ENCODE results near the gene ZNF786.
"Not testable (repeated sequence)": the region's sequence is repeated elsewhere in the genome, so short reads cannot be mapped to it uniquely, and the experiment has no call there.

Gene ZNF786

DNA sequence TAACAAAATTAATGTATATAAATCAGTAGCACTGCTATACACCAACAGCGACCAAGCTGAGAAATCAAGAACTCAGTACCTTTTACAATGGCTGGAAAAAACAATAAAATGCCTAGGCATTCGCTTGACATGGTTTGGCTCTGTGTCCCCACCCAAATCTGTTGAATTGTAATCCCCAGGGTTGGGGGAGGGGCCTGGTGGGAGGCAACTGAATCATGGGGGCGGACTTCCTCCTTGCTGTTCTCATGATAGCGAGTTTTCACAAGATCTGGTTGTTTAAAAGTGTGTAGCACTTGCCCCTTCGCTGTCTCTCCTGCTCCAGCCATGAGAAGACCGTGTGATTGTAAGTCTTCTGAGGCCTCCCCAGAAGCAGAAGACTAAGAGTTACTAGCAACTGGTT is 8.6 kb downstream of the ZNF786 start:
- no peak for DNase-seq

DNA sequence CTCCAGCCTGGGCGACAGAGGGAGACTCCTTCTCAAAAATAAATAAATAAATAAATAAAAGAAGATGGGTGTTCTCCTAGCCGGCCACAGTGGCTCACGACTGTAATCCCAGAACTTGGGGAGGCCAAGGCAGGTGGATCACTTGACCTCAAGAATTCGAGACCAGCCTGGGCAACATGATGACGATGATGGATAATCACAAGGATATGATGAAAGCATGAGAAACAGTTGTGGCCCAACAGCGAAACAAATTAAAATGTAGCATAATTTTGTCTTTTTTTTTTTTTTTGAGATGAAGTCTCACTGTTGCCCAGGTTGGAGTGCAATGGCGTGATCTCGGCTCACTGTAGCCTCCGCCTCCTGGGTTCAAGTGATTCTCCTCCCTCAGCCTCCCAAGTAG is 12.9 kb downstream of the ZNF786 start:
- DNase-seq: no peak

DNA sequence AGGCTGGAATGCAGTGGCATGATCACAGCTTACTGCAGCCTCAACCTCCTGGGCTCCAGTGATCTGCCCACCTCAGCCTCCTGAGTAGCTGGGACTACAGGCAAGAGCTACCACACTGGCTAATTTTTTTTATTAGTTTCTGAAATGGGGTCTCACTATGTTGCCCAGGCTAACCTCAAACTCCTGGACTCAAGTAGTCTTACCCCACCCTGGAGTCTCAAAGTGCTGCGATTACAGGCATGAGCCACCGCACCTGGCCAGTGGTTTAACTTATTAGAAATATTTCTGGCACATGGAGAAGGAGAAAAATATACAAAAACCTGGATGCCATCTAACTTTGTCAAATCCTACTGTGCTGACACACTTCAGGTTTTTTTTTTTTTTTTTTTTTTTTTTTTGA is 15.2 kb downstream of the ZNF786 start:
- DNase-seq: no peak

DNA sequence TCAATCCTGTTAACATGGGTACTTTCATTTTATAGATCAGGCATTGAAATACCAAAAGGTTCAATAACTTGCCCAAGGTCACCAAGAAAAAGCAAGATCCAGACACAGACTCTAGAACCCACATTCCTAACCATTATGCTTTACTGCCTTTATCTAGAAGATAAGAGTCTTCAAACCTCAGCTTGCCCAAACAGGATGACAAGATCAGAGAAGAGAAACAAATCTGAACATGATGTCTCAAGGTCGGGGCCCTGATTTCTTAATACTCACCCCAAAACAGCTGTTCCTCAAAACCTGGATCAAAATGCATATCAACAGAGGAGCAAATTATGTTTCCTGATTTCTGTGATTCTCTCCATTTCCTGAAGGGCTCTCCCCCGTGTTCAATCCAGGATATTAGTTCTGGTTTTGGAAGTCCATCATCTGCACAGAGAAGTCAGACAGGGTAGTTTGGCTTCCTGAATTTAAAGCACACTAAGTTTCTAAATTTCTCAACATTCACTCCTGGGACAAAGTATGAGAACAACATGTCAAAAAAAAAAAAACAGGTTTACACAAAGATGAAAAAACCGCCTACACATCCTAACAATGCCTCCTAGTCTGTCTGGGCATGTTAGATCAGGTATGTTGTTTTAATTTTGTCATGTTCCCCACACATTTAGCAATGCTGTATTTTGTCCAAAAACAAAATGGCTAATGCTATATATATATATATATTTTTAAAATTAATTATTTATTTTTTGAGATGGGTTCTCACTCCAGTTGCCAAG is 16.2 kb downstream of the ZNF786 start:
- DNase-seq: no peak

DNA sequence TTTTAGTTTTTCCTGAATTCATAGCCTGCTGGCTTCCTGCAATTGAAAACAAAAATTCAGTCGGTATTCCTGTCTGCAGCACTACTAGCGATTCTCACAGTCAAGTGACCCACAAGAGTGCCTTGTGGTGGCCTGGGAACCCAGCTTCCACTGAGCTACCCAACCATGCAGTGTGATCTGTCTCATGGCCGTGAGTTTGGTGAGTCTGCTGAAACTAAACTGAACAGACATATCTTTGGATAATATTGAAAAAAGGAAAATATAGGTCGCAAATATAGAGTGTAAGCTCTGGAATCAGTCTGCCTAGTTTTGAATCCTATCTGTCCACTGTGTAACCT is 18.1 kb downstream of the ZNF786 start:
- DNase-seq: no peak

DNA sequence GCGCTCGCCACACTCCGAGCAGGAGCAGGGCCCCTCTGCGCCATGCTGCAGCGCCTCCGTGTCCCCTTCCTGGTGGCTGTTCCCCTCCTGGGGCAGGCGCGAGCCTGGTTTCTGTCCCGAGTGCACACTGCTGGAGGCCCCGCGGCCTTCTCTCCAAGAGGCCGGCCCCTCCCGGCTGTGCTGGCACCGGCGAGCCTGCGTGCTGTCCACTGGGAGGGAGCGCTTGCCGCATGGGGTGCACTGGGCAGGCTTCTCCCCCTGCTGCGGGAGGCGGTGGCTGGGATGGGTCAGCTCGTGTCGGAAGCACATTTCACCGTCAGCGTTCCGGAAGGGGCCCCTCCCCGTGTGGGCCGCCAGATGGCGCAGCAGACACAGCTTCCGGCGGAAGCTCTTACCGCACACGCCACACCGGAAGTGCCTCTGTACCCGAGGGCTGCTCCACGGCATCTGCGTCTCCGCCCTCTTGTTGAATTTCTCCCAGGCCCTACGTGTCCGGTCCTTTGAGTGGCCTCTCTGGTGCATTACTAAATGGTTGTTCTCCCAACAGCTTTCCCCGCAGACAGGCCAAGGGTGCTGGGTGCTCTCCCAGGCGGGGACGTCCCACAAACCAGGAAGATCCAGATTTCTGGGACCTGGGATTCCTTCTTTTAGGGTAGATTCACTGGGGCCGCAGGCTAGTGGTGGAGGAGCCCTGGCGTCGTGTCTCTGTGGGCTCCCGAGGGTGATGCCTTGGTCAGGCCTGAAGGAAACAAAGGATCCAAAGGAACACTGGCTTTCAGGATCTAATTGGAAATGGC is 18.7 kb downstream of the ZNF786 start:
- DNase-seq: no peak

DNA sequence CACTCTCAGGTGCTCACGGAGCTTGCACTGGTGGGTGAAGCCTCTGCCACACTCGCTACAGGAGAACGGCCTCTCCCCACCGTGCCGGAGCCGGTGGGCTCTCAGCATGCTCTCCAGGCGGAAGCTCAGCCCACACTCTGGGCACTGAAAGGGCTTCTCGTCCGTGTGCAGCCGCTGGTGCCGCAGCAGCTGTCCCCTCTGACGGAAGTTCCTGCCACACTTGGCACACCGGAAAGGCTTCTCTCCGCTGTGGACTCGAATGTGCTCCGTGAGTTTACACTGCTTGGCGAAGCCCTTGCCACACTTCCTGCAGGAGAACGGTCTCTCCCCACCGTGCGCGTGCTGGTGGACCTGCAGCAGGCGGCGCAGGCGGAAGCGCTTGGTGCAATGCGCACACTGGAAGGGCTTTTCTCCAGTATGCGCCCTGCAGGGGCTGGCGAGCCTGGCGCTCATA is 19.3 kb downstream of the ZNF786 start:
- DNase-seq: no peak

DNA sequence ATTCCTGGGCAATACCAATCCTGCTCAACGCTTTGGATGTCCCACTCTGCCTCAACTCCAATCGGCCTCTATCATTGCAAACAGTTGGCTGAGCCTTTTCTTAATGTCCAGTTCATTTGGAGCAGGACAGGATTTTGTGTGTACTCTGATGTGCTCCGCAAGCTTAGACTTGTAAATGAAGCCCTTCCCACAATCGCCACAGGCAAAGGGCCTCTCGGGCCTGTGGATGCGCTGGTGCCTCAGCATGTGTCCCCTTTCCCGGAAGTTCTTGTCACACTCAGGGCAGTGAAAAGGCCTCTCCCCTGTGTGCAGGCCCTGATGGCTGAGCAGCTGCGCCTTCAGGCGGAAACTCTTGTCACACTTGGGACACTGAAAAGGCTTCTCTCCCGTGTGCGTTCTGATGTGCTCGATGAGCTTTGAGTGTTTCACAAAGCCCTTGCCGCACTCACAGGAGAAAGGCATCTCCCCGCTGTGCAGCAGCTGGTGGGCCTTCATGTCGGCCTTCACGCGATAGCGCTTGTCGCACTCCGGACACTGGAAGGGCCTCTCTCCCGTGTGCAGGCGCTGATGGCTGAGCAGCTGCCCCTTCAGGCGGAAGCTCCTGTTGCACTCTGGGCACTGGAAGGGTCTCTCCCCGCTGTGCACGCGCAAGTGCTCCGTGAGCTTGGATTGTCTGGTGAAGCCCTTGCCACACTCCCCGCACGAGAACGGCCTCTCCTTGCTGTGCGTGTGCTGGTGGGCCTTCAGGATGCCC is 20.0 kb downstream of the ZNF786 start:
- no peak for DNase-seq

DNA sequence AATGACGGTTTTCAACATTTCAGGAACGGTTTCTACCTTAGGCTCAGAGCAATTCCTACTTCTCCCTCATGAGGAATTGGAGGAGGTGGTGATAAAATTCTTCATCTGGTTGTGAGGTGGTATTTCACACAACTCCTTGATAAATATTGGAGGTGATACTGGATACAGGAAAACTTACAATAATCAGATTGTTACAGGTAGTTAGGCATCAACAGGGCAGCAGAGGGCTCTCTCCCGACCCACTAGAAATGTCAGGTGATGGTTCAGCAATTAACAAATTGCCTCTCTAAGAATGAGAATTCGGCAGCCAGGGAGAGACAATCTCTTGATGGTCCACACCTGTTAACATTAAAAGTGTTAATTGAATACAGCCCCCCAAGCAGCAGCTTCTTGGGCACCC is 22.6 kb downstream of the ZNF786 start:
- DNase-seq: no peak

DNA sequence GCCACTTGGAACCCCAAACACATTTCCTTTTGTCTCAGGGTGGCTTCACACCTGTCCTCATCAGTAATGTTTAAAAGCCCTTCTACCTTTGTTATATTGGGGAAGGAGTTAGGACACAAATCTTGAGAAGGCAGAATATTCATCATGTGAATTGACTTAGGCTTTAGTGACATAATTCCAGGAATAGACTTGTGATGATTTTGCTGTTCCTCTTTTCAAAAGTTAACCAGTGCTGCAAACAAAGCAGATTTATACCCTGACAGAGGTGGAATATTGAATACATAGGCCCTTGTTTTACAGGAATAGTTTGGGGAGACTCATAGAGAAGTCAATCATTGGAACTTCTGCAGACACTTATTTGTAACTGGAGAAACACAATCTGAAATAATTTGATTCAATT is 27.0 kb downstream of the ZNF786 start:
- no peak for DNase-seq

DNA sequence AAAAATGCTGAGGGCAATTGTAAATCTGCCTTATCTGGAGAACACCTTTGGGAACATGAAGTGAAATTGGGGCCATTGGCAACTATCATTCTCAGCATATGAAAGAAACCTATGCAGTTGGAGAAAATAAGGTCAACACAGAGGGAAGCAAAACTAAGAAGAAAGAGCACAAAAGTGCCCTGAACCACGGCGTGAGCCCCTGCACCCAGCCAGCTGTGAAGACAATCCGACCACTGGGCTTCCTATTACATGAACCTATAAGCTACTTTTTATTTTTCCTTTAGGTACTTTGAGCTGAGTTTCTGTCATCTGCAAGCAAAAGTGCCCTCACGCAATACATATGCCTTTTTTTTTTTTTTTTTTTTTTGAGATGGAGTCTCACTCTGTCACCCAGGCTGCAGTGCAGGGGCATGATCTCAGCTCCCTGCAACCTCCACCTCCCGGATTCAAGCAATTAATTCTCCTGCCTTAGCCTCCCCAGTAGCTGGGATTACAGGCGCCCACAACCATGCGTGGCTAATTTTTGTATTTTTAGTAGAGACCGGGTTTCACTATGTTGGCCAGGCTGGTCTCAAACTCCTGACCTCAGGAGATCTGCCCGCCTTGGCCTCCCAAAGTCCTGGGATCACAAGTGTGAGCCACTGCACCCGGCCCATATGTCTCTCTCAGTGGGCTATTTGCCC is 28.2 kb downstream of the ZNF786 start:
- not testable (repeated sequence) for DNase-seq

DNA sequence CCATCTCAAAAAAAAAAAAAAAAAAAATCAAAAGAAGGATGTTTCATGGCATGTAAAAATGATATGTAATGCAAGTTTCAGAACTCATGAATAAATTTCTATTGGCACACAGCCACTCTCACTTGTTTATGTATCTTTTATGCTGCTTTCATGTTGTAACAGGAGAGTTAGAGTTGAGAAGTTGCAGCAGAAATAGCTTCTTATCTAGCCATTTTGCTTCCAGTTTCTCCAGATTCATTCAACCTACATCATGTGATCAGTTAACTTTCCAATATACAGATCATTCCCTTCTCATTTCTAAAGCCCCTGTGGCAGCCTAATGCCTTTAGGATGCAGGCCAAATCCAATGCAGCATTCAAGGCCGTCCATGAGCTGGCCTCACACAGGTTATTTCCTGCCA is 30.4 kb downstream of the ZNF786 start:
- DNase-seq: no peak

DNA sequence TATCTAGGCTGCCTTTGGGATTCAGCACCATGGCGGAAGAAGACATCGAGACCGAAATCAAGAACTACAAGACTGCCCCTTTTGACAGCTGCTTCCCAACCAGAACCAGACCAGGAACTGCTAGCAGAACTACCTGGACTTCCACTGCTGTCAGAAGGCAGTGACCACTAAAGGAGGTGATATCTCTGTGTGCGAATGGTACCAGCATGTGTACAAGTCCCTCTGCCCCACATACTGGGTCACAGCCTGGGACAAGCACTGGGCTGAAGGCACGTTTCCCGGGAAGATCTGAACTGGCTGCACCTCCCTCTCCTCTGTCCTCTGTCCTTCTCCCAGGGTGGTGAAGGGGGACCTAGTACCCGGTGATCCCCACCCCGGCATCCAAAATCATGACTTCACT is 36.6 kb downstream of the ZNF786 start:
- DNase-seq: no peak

DNA sequence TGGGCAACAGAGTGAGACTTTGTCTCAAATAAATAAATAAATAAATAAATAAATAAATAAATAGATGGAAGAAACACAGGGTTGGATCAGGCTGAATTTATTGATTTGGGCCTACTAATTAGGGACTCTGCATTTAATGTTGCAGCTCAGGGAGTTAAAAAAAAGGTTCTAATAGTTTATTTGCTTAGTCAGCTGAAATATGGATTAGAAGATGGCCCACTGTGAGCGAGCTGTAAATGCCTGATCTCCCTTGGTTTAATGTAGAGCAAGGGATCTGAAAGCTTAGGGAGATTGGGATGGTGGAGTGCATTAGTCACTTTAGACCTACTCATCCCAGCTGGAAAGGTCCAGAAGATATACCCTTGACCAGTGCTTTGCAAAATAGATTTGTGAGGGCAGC is 37.1 kb downstream of the ZNF786 start:
- DNase-seq: no peak

DNA sequence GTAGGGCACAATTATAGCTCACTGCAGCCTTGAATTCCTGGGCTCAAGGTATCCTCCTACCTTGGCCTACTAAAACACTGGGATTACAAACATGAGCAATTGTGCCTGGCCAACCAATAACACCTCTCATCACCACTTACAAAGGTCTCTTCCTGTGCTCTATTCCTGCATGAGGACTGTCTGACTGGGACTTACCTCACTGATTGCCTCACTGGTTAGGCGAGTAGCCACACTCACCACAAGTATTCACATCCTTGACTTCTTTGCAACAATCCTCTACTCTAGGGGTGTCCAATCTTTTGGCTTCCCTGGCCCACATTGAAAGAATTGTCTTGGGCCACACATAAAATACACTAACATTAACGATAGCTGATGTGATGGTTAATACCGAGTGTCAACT is 39.6 kb downstream of the ZNF786 start:
- DNase-seq: no peak

DNA sequence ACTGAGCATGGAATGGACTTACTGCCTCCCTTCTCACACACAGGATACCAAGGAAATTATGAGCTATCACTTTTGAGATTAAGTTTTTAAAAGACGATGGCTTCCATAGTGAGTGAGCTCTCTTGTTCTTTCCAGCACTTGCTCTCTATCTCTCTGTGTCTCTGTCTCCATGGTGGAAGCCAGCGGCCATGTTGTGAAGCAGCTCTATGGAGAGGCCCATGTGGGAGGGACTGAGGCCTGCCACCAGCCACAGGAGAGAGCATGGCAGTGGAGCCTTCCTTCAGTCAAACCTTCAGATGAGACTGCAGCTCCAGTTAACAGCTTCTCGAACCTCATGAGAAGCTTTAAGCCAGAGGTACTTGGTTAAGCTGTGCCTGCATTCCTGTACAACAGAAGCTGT is 41.7 kb downstream of the ZNF786 start:
- no peak for DNase-seq

DNA sequence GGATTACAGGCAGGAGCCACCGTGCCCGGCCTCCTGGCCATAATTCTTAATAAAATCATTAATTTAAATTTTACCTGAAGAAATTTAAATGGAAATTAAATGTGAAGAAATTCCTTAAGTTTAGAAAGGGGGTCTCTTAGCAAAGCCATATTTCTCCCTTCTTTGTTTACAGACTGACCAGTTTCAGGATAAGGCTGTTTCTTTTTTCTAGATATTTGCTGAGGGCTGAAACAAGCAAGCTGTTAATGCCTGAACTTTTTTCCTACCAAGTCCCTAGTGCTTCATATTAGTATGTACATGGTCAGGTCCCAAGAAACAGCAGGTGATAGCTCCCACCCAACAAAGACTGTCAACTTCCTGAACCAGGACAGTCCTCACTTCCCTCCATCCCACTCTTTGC is 44.1 kb downstream of the ZNF786 start:
- no peak for DNase-seq

DNA sequence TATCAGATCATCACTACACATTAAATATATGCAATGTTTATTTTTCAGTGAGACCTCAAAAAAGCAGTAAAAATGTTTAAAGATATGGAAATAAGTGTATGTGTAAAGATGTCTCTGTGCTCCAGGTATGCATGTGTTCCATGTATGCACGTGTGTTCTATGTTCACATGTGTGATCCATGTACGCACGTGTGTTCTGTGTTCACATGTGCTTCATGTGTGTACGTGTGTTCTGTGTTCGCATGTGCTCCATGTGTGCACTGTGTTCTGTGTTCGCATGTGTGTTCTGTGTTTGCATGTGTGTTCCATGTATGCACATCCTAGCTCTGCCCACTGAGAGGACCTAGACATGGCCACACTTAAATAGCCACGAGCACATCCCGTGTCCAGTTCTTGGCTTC is 46.6 kb downstream of the ZNF786 start:
- DNase-seq: no peak

DNA sequence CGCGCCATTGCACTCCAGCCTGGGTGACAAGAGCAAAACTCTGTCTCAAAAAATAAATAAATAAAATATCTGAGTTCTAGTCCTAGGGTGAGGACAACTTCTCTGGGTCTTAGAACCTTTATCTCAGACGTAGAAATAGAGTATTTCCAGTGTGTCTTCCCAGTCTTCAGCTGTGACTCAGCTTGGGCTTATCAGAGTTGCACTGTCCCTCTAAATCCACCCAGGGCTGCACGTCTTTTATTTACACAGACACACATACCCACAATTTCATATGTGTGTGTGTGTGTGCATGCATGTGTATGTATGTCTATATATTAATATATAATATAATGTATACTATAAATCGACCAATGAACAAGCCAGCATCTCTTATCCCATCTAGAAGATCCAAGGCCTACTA is 49.2 kb downstream of the ZNF786 start:
- DNase-seq: no peak

DNA sequence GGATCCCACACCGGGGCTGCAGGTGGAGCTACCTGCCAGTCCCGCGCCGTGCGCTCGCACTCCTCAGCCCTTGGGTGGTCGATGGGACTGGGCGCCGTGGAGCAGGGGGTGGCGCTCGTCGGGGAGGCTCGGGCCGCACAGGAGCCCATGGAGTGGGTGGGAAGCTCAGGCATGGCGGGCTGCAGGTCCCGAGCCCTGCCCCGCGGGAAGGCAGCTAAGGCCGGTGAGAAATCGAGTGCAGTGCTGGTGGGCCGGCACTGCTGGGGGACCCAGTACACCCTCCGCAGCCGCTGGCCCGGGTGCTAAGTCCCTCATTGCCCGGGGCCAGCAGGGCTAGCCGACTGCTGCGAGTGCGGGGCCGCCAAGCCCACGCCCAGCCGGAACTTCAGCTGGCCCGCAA is 51.9 kb downstream of the ZNF786 start:
- DNase-seq: not testable (repeated sequence)

DNA sequence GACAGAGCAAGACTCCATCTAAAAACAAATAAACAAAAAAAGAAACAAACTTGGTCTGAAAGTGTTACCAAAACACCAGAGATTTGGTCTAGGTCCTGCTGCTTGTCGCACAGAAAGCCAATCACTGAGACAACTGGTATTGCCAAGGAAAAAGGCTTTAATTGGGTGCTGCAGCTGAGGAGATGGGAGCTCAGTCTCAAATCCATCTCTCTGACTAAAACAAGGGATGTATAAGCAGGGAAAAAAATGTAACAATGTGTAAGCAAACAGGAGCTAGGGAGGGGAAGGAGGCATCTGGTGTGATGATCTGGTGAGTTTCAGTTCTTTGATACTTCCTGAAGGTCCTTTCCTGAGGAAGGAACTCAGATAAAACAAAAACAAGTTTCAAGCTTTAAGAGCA is 53.8 kb downstream of the ZNF786 start:
- DNase-seq: no peak

DNA sequence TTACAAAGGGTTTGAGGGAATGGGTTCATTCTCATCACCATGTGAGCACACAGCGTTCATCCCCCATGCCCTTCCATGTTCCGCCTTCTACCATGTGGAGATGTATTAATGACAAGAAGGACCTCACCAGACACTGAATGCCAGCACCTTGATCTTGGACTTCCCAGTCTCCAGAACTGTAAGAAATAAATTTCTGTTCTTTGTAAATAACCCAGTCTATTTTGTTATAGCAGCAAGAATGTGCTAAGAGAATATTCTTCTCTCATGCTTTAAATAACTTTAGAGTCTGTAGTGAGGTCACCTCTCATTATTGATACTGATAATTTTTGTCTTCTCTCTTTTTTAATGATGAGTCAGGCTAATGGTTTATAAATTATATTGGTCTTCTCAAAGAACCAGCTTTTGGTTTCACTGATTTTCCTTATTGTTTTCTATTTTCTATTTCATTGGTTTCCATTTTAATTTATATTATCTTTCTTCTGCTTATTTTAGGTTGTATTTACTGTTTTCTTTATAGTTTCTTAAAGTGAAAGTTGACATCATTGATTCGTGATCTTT is 59.1 kb downstream of the ZNF786 start:
- DNase-seq: no peak

DNA sequence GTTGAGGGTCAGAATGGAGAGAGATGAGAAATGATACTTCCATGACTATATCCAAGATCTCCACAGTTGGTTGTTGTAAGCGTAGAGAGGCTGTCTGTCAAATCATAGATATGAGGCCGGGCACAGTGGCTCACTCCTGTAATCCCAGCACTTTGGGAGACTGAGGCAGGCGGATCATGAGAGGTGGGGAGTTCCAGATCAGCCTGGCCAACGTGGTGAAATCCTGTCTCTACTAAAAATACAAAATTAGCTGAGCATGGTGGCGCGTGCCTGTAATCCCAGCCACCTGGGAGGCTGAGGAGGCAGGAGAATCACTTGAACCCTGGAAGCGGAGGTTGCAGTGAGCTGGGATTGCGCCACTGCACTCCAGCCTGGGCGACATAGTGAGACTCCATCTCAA is 60.1 kb downstream of the ZNF786 start:
- not testable (repeated sequence) for DNase-seq

Data from COR-L47 (cell line).